Stimulated activated CD4-positive, alpha-beta T cell treated with anti-CD3 and anti-CD28 coated beads, Interleukin-15, amount 100 ng/mL, for 1 hour (primary cell): Measurements from ENCODE around the gene IP6K3.

ENCODE experiments used
- DNase-seq, 2 donors: peaks; one replicate each; pipeline ENCODE4 v3.0.0-alpha.2; 2020; ENCODE audit warnings: low read depth in 1 of 2, low spot score in 1 of 2

The IP6K3 gene

DNA sequence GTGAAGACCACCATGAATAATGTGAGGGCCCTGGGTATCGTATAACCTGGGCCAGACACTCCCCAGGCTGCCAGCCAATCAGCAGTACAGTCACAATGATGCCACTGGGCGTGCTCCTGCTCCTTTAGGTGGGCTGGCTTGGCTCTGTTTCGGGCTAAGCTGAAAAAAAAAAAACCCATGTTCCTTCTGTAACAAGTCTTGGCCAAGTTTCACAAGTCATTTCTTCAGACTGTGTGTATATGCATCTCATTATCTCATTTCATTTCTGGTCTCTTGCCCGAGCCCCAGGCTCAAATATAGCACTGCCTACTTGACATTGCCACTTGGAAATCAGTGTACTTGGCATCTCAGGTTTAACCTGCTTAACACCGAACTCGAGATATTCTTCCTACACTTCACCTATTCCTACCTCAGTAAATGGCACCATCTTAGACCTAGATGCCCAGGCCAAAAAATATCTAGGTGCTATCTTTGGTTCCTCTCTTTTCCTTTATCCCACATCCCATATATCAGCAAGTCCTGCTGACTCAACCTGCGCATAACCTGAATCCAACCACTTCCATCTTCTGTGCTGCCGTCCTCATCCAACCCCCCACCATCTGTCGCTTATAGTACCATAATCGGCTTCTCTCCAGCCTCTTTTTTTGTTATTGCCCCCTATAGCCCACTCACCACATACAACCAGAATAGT lies 37.0 kb downstream of the IP6K3 start:
- DNase-seq, result no peak

DNA sequence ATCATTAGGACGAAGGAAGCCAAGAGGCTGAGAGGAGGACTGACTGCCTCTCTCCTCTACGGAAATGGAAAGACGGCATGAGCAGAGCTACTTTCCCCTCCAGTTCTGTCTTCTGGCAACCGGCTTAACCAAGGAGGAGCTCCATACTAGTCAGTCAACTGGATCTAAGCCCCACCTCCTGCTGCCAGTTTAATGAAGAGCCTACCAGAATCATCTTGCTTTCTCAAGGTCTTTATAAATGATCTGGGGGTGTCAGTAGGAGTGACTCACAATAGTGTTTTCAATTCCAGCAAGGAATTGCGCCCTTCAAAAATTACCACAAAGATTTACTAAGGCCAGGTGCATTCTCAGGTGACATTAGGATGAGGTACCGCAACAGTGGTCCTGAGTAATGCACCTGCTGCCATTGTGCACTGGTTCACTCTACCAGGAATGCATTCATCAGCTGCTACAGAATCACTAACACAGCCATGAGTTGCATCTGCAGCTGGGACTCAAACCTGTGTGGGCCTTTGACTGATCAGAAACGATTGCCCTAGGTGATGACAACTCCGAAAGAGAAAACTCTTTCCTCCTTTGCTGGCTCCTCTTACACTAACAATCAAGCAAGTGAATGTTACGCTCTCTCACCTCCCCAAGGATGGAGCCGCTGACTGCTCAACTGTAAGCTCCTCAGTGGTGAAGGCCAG lies 38.0 kb downstream of the IP6K3 start:
- DNase-seq, result no peak

DNA sequence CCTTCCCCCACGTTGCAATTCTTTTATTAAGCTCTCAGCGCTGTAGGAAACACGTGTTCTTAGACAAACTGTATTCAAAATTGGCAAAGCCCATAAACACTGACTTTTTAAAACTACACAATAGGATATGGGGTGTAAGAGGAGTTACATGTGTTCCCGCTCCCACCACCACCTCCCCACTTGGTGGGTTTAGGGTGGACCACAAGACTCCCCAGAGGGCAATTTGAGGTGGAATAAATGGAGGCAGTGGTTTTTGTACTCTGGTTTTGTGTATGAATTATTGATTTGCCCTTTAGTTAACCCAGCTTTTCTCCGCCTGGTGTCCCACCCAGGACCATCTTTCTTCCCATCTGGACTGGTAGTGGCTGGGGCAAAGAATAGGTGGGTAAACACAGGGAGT lies 38.9 kb downstream of the IP6K3 start:
- DNase-seq, result no peak

DNA sequence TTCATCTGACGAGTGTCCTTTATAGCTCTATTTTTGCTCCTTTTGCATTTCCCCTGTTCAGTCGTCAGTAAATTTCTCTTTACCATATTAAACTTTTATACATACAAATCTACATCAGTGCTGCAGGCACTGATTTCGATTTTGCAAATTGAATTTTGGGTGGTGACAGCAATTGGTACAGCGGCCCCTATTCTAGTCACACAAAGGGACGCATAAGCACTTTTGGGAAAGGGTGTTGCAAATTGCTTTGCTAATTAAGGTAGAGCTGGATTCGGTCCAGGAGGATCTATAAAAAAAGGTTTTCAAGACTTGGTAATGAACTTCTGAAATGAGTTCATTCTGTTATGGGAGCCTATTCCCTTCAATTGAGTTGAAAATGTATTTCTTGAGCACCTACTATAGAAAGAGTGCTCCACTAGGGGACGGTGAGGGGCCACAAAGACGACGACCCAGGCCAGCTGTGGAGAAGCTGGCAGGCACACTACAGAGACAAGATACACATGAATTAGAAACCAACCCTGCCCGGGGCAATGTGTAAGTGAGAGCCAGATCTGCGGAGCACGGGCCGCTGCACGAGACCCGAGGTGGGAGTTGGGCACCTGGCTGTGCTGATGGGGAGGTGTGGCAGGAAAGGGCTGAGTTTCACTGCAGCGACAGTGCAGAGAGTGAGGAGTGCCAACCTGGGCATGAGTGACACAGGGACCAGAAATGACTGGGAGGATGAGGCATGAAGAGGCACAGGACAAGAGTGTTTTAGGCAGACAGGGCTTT lies 40.6 kb downstream of the IP6K3 start:
- no peak for DNase-seq

DNA sequence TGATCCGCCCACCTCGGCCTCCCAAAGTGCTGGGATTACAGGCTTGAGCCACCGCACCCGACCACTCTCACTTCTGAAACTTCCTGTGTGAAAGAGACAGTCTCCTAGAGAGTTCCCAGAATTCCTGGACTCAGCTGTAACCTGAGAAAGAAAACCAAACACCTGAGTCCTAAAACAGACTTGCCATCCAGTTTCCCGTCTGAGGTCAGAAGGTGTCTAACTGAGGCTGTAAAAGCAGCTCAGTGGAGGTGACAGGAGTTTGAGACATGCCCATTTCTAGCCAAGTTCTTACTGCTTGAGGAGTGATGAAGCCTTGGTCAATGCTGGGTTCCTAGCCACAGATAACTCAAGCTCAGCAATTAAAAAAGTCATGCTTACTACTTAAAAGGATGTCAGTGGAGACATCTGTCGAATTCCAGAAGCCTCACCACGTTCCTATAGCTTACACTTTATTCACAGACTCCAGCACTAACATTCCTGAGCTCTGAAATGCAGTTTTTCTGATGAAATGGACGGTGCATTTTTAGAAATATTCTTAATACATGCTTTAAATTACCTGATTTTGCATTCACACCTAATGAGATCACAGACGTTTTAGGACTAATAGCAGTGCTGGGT lies 41.3 kb downstream of the IP6K3 start:
- DNase-seq, result no peak

DNA sequence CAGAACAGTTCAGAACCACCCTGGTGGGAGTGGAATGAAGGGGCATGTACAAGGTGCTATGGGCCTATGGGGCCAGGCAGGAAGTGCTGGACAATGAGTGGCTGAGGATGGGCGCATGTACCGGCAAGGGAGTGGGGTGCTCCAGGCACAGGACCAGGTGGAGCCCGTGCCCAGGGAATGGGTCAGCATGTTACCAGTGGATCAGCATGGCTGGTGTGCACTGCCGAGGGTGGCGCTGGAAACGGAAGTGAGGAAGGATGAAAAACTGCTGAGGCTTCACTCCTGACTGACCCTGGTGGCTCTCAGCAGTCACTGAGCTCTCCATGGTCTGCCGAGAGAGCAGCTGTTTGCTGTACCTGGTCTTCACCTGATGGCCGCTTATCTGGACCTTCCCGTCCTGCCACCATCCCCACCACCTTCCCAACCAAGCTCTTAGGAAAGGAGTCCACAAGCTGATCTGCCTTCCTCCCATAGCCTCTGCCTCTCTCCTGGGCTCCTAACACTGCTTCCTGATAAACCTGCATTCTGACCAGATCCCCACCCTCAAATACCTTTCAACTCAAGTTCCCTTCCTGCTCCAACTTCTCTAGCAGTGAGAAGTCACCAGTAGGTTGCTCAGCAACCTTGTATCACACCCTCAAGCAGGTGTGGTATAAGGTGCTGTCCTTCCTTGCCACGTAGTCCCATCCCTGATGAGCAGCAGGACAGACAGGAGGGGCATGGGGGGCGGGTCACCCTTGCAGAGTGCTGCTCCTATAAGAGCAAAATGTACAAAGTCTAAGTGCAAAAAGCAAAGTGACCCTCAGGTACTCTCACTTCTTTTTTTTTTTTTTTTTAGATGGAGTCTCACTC lies 42.3 kb downstream of the IP6K3 start:
- DNase-seq, result no peak

DNA sequence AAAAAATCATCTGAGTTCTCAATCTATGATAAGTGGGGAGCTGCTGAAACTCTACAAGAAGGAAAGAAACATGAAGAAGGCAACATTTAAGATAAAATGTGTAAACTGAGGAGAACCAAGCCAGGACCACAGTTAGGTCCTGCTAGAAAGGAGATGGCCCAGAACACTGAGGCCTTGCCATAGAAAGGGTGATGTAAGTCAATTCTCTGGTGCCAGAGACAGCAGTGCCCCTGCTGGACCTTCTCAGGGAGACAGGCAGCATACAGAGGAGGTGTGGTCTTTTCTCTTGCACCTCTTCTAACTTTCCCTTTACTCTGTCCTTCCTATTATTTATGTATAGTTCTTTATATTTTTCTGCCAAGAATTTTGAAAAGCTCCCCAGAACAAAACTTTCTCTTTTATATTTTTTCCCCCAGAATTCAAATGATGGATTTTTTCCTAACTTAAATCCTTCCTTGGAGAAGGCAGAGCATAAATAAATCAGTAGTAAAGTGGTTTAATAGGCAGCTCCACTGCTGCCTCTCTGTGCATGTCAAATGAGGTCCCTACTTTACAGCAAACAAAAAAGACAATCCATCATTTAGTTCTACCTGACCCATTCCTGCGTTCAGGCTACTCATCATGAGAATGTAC lies 44.2 kb downstream of the IP6K3 start:
- DNase-seq, result no peak

DNA sequence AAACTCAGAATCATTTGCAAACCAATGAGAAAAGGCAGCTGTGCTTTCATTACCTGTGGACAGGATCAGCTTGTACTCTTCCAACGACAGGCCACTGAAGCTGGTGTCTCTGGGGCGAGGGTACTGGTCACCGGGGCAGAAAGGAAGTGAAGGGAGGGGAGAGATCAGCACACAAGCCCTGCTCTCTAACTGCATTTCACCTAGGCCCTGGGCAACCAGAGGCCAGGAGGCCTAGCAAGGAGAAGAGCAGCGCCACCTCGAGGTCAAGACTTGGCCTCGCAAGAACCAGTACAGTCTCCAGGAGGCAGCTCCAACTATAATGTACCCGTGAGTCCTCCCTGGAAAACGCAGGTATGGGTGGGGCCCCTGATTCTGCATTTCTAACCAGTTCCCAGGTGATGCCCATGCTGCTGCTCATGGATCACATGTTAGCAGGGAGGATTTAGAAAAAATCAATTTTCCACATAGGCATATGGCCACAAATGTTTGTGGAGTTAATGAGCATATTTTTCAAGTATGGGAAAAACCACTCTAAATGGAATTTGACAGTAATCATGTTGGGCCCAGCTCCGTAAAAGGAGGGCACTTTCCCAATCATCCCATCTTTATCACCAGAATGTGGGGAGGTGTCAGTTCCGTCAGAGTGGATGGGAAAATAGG lies 46.2 kb downstream of the IP6K3 start:
- DNase-seq, result peak; percentile 51 to 55

DNA sequence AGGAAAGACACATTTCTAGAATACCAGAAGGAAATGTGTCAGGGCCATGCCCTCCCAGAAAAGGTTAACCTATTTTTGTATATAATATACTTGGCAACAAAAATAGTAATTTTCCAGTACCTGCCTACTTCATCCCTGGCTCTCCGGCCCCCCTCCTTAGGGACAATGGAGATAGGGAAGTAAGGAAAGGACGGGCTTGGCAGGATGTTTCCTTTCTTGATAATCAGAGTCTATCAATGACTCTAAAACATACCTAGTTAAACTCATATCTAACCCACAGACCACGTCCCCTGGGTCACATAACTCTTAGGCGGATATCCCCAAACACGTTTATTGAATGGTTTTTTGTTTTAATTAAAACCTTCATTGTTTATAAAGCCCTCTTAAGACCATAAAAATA lies 47.0 kb downstream of the IP6K3 start:
- DNase-seq, result no peak

DNA sequence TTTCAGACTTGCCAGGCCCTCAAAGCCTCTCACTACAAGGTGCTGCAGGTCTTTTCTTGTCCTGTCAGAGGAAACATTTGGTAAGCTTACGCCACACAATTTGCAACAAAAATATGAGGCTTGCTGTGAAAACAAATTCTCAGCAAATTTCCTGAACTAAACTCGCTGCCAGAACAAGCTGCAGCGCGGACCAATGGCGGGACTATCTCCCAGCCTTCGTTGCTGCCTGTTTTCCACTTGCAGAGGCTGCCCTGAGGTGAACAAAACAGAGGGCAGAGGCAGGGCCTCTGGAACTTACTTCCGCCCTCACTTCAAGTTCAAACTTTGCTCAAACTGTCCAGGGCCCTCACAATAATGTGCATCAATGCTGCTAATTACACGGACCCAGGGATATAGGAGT lies 47.6 kb downstream of the IP6K3 start:
- no peak for DNase-seq

DNA sequence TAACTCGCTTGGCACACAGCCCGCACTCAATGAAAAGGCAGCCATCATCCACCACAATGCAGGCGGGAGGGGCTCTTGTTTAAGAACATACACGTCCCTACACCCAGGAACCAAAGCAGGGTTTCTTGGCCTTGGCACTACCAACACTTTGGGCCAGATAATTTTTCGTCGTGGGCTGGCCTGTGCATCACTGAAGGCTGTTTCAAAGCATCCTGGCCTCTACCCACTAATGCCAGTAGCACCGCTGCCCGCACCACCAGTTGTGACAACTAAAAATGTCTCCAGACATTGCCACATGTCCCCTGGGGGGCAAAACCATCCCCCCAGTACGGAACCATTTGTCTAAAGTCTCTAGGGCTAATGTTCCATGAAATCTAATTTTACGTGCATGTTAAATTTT lies 48.2 kb downstream of the IP6K3 start:
- no peak for DNase-seq

DNA sequence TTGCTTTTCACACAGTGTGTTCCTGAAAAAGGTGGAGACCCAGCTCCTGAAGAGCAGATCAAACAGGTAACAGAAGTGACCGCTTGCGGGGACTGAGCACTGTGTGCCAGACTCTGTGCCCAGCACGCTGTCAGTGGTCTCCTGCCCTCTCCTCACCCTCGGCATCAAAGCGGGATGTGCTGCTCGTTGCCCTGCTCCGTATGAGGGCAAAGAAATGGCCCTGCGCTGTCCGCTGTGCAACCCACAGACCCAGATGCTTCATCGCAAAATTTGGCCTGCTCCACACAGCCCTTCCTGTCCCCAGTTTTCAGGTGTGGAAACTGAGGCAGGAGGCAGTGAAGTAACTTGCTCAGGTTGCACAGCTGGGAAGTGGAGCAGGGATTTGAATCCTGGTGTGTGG lies 48.9 kb downstream of the IP6K3 start:
- DNase-seq, result no peak

DNA sequence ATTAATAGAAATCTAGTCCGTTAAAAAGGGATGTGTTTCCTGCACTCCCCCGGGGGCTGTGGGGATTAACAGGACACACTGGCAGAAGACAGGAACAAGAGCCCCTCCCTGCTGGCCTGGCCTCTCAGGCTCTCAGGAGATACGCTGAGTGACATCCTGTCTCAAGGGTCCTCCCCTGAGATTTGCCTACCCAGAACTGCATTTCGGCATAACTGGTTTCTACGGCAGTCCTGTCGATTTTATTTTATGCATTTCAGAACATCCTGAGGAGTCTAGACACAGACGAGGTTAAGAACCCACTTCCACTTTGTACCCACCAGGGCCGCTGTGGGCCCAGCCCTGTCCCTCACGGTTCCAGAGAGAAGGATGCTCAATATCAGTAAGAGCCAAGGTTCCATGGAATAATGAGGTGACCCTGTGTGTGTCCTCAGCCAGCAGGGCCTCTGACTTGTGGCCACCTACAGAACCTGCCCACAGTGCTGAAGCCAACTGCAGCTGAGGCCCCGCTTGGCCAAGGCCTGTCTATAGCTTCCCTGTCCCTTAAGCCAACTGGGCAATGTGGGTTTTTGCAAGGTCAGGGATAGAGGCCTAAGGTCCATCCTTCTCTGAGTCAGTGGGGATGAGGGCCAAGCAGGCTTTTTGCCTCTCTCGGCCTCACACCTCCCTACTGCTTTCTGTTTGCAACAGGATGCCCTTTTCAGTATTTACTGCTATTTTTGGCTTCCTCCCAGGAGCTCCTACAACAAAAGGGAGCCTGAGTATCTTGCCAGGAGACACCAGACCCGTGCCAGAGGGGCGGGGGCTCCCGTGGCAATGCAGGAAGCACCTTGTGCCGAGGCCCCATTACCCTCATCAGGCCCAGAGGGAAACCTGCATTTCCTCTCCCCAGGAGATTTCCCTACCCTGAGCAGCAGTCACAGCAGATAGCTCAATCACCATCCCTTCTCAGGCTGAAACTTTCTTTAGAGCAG lies 49.9 kb downstream of the IP6K3 start:
- DNase-seq, result peak in 1 of 2 donors; percentile 23

DNA sequence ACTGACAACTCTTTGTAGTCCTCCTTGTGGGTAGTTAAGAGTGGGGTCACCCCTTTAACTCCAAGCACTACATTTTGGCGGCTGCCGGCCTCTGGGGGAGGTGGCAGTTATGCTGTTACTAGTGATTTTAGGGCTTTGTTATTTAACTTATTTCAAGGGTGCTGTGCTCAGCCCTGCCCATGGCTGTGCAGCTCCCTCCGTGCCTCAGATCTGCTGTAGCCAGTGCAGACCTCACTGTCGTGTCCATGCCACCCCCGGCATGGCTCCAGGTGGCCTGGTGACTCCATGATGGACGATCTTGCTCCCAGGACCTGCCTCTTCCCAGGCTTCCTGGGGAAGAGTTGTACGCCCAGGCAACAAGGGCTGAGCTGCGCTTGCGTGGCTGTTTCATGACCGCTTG lies 50.6 kb downstream of the IP6K3 start:
- DNase-seq, result no peak

DNA sequence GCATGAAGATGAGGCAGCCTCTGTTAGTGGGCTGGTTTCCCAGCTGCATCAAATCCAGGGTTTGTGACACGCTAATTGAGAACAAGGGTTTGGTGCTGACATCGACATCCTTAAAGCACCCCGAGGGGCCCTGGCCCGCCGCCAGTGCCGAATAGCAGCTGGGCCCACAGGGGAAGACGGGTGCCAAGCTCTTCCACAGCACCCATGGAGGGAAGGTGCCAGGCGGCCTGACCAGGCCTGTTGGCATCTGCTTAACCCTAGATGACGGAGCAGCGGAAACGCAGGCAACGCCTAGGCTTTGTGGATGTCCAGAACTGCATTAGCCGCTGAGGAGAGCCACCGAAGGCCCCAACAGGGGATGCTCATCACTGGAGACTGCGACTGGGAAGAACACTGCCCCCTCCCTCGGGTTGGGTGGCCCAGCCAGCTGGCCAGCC lies 51.2 kb downstream of the IP6K3 start:
- no peak for DNase-seq

DNA sequence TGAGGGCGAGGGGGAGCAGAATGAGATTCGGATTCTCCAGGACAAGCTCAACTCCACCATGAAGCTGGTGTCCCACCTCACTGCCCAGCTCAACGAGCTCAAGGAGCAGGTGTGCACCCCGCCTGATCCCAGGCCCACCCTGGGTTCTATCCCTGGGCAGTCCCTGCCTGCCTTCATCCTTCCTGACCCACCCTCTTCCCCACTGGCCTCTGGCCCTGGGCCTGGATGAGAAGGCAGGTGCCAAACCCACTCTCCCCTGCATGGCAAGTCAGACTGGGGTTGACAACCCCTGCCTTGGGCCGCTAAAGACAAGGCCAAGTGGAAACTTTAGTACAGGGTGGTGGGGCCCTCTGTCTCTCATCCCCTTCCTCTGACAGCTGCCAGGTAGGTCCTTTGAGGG lies 51.7 kb downstream of the IP6K3 start:
- no peak for DNase-seq

DNA sequence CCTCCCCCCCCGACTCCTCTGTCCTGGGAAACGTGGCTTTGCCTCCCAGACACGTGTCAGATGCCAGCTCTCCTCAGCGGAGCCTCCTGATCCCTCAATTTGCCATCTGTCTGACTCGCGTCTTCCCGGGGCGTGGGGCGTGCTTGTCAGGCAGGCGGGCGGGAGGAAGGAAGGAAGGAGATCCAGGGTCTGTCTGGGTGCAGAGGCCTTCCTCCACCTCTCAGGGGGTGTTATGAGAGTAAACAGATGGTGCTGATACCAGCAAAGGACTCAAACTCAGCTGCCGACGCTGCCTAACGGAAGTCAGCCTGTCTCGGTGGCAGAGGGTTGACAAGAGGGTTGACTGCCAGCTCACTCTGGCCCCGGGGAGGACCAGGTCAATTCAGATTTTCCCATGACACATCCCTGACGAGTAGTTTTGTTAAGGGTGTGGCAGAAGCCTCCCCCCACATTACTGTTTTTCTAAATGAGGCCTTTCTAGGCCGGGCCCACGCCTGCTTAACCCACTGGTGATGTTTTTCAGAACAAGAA lies 52.2 kb downstream of the IP6K3 start:
- DNase-seq, result peak; percentile 40 to 47
